GM12865 (cell line): ENCODE measurements around the gene BDH1.

Source experiments
- DNase-seq: peaks from one replicate; pipeline ENCODE4 v3.0.0; 2010; ENCODE audit warnings: low read depth
- H3K4me3 ChIP-seq: 2 replicates; pipeline ENCODE4 v1.5.1; 2011; ENCODE audit warnings: mild to moderate bottlenecking, low read depth, low read length, control low read depth
- TF ChIP-seq, protein P1 (sequence below): IDR thresholded peaks from 2 replicates; pipeline ENCODE4 v1.5.1; 2011; ENCODE audit warnings: low read length, control low read depth, low read depth, inconsistent platforms; ENCODE audit not compliant: insufficient read depth; ENCODE audit errors: missing control alignments

The BDH1 gene

DNA sequence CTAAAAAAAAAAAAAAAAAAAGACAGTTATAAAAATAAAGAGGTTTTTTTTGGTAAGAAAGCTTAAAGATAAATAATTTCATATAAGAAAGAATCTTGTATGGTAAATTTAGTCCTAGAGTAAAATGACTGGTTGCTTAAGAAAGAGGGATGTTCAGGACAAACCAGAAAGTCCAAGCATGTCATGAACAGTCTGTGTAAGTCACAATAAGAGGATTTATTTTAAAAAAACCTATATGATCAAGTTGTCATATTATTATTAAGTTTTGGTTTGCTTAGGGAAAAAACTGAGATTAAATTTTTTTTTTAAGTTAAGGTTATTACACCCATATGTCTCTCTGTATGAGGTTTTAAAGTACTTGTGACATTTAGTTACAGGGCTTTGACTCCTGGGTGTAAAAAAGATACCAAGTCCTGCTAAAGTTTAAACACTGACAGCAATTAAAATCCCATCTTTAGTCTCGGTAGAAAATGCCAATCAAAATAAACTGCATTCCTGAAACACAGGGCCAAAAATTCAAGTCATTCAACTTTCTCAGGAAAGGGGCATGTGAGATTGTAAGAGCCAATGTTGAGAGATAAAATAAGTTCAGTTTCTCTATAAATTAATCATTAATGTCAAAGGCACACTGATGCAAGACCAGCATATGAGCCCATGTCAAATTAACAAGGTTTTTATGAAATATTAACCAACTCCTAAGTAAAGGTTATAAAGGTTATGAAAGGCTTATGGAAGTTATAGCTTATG, 8.5 kb upstream of the BDH1 start:
- TF ChIP-seq, protein P1, sequence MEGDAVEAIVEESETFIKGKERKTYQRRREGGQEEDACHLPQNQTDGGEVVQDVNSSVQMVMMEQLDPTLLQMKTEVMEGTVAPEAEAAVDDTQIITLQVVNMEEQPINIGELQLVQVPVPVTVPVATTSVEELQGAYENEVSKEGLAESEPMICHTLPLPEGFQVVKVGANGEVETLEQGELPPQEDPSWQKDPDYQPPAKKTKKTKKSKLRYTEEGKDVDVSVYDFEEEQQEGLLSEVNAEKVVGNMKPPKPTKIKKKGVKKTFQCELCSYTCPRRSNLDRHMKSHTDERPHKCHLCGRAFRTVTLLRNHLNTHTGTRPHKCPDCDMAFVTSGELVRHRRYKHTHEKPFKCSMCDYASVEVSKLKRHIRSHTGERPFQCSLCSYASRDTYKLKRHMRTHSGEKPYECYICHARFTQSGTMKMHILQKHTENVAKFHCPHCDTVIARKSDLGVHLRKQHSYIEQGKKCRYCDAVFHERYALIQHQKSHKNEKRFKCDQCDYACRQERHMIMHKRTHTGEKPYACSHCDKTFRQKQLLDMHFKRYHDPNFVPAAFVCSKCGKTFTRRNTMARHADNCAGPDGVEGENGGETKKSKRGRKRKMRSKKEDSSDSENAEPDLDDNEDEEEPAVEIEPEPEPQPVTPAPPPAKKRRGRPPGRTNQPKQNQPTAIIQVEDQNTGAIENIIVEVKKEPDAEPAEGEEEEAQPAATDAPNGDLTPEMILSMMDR = no peak
- H3K4me3 ChIP-seq = no peak overlapping the region
- DNase-seq = no peak

DNA sequence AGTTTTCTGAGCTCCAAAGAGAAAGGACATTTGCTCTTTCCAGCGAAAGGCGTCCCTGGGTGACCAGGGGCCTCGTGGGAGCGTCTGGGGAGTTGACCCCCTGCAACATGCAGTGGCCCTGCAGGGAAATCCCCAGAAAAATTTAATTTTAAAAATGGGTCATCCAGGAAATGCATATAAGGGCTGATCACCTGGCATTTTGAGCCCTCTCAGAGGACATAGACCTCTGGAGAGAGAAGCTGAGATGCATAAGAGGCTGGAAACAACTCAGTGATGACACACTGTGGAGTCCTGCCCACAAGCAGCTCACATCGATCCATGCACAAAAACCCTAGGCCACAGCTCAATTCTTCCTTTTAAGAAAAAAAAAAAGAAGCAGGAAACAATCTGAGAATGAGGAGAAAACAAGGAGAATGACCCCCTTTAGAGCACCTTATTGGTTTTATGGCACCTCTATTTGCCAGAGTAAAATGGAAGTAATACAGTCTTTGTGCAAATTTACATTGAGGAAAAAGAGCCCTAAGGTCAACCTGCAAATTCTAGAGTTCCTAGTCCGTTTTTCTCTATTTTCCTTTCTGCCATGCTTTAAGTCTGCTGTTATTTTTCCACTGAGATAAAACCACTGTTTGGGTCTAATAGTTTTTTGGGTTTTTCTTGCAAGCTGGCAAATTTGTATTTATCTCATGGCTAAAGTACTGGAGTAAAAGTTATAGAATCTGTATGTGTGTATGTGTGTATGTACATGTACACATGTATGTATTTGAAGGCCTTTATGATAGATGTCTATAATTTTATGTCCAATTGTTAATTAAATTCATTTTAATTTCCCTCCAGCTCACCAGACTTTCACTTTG, 6.9 kb upstream of the BDH1 start:
- DNase-seq = peak; percentile 67
- TF ChIP-seq, protein P1 = no peak
- H3K4me3 ChIP-seq = peak overlapping the region; percentile 33

DNA sequence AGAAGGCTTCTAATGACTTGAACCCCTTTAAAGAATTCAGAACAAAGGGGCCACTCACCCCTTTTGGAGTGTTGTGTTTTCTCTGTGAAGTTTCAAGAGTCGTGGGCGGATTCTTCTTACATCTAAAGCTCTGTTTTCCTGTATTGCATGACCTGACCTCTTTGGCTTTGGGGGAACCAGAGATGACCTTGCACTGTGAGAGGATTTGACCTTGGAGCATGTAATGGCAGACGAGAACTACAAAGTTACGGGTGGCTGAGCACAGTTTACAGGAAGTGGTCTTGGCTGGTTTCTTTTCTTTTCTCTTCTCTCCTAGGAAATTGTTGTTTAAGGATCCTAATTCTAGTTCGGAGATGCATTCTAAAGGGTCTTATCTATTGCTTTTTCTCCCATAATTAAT, 6.2 kb upstream of the BDH1 start:
- H3K4me3 ChIP-seq = peak overlapping the region; percentile 33
- TF ChIP-seq, protein P1 = no peak
- peak; percentile 83 for DNase-seq

DNA sequence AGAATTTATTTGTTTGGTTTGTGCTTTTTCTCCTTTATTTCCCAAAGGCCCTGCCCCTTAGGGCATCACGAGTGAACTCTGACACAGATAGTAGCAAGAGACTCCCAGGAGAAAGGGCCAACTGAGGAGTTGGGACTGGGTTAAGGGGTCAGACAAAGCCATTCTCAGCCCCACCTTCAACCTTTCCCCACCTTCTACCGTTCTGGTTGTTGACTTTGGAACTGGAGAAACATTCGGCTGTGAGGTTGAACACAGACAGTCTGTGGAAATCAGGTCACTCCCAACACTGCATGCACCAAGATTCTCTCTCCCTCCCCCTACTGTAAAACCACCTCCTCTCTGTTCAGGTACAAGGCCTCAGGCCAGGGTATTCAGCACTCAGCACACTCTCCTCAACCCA, 3.9 kb upstream of the BDH1 start:
- TF ChIP-seq, protein P1 = no peak
- DNase-seq = no peak
- no peak overlapping the region for H3K4me3 ChIP-seq

DNA sequence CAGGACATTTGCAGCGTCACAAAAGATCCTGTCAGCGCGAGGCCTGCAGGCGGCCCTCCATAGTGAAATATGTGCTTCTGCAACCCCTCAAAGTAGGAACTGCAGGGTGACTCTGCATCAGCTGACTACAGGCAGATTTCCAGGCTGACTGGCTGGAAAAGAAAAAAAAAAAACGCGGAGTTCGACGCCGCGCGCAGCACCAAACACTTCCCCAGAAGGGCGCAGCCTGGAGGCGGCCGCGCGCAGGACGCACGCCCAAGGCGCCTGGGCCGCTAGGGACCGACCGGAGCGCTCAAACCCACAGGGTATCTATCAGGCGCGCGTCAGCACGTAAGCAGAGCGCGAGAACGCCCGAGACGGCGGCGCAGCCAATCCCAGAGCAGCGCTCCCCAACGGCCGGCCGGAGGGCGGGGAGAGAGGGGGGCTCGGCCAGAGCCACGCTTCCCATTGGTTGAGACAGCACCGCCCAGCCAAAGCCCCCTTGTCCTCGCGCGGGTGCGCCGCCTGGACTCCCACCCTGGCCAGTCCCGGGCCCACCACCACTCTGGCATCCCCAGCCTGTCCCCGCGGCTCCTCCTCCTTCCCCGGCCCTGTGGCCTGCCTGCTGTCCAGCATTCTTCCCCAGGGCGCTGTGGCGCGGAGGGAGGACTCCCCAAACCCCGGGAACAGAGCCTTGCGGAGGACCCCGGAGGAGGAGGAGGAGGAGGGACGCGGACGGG, 1.0 kb downstream of the BDH1 start:
- peak; percentile 98 for DNase-seq
- peak overlapping the region; percentile 85 for H3K4me3 ChIP-seq
- TF ChIP-seq, protein P1 = peak; percentile 51

DNA sequence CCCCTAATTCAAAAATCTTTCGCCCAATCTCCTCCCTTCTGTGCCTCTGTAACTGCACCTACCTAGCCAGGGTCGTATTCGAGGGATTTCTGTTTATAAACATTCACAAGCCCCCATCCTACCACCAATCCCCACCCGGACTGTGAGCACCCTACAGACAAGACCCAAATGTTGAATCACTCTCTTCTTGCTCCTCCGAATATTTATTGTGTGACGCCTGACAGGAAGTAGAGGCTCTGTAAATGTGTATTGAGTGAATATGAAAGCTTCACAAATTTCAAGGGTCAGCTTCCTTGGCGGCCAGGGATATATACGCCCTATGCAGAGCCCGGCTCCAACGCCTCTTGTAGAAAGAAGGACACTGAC, 1.6 kb downstream of the BDH1 start:
- H3K4me3 ChIP-seq = peak overlapping the region; percentile 85
- TF ChIP-seq, protein P1 = no peak
- no peak for DNase-seq
